Right forelimb (tissue), 1 donor: ENCODE data around the gene PUDP.

Experiments
- DNase-seq: peaks from one replicate; pipeline ENCODE4 v3.0.0-alpha.2; 2018

PUDP gene

GRCh38 chrX:7146703-7147412 lies 1.1 kb downstream of the PUDP start:
- no peak for DNase-seq

DNA sequence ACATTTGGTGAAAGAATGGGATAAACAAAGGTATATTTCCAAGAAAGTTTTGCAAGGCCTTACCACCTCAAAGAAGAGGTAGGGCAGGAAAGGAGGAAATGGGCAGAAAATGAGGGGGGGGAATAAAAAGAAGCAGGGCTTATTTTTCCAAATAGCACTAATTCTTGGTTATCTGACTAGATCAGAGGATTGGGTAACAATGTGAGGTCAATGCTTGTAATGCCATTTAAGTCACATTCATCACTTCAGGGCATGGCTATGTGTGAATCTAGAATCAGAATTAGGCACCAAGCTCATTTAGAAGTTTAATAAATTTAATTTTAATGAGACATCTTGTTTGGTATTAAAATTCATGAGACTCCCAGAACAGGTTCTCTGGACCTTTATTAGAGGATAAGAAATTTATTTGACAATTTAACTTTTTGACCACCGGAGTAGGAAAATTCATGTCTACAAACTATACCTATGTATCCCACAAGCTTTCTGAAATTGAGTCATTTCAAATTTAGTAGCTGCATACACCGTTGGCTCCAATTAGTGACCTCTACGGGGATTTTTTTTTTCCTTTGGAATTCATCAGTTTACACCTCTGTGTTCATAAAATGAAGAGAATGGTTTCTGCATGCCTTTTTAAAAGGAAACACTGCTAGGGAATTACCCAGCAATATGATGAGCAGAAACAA lies 1.8 kb downstream of the PUDP start:
- DNase-seq = no peak

- no peak for DNase-seq
These were observed 2.5 kb downstream of the PUDP start for GRCh38 chrX:7145454-7145853.

- DNase-seq = no peak
These were observed 3.9 kb downstream of the PUDP start for GRCh38 chrX:7143941-7144525.

DNA sequence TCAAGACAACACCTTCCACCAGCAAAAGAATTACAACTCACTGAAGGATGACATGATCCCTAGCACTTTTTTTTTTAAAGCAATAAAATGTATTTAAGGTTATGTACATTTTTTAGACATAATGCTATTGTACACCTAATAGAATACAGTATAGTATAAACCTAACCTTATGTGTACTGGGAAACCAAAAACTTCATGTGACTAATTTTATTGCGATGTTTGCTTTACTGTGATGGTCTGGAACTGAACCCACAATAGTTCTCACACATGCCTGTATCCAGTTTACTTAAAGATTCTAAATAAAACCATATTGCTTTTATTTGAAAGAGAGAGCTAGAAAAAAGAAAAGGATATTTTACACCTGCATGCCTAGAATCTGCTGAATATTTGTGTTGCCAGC lies 4.9 kb downstream of the PUDP start:
- no peak for DNase-seq

GRCh38 chrX:7139202-7140081 lies 8.5 kb downstream of the PUDP start:
- no peak for DNase-seq

DNA sequence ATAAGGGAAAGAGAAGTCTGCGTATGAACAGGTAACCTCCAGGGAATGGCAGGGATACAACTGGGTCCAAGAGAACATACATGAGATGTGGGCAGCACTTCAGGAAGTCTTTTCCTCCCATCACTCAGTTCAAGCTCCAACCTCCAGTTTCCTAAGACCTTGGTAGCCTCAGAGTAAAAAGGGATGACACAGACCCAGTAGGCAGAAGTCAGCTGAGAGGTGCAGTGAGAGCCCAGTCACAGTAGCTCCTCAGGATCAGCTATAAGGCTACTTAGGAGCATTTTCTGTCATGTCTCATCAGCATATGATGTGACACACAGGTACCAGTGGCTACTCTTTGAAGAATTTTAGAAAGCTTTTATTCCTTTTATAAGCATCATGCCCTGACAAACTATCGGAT lies 13.0 kb downstream of the PUDP start:
- no peak for DNase-seq

GRCh38 chrX:7133050-7133440 lies 14.9 kb downstream of the PUDP start:
- DNase-seq = no peak

- peak; percentile 53 for DNase-seq
These were observed 15.5 kb downstream of the PUDP start for GRCh38 chrX:7132335-7133049.

DNA sequence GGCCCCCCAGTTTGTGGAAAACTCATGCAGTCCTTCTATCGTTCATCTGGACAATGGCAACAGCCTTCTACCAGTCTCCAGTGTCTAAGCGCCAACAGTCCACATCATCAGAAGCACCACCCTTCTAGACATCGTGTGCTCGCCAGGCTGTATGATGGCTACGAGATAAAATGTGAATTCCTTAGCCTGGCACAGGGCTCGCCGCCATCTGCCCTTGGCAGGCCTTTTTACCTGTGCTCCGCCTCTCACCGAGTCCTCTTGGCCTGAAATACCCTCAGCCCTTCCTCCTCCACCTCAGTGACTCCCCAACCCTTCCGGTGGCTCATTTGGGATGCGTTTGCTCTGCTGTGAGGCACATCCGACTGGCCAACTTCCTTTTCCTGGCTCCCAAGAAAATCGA lies 16.3 kb downstream of the PUDP start:
- no peak for DNase-seq

DNA sequence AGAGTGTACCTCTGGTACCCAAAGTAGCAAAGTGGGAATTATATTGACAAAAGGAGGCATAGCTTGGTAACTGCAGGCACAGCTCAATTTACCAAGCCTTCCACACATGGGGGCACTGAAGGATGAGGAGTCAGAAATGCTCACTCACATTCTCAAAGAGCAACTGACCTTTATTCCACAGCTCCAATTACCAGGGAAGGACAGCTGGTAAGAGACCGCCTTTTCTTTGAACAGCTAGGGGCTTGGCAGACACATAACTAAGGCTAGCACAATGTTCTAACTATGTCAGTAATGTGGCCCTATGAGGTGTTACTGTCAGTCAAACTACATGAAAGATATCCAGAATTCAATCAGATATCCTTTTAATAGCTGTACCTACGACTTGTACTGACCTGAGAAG lies 20.9 kb downstream of the PUDP start:
- DNase-seq = no peak

- DNase-seq = no peak
These were observed 27.1 kb downstream of the PUDP start for GRCh38 chrX:7120878-7121219.

GRCh38 chrX:7119950-7120877 lies 27.7 kb downstream of the PUDP start:
- DNase-seq = no peak

DNA sequence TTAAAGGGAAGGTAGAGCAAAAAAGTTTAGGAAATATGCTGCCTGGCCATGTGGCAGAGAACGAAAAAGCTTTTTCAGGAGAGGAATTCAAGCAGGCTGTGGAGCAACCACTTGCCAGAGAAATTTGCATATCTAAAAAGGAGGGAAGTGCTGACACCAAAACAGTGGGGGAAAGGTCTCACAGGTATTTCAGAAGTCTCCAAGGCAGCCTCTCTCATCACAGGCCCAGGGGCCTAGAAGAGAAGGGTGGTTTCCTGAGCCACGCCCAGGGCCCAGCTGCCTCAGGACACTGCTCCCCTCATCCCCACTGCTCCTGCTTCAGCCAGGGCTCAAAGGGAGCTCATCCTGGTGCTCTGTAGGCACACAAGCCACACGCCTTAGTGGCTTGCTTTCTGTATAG lies 30.4 kb downstream of the PUDP start:
- DNase-seq = no peak

DNA sequence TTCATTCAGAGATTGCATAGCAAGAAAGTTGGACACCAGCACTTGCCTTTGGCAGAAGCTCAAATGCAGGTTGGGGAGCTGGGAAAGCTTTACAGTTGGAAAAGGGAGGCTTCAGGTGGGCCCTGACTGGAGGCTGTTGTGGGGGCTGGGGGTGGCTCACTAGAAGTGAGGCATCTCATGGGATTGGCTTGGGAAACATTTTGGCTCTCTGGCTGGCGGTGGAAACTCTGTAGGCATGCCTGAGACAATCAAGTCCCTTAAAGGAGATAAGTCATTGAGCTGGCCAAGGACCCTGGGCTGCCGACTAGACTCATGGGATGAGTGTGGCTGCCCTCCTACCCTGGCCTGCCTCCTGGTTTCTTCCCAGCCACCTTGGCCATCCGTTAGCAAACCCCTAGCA lies 31.9 kb downstream of the PUDP start:
- no peak for DNase-seq

DNA sequence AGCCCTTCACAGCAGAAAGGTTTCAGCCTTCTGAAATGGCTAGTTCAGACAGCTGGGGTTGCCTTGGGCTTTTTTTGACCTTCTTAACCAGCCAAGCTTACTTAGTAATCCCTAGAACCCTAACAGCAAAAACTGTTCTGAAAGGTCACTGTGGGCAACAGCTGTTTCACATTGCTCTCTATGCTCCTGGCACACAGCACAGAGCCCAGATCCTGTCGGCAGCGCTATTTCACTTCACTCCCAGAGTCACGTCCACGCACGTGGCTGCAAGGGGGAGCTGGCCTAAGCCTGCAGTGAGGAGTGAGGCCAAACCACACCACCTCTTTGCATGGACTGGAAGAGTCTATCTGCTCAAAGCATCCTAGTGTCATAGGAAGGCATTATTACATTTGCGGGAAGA lies 32.4 kb downstream of the PUDP start:
- no peak for DNase-seq

DNA sequence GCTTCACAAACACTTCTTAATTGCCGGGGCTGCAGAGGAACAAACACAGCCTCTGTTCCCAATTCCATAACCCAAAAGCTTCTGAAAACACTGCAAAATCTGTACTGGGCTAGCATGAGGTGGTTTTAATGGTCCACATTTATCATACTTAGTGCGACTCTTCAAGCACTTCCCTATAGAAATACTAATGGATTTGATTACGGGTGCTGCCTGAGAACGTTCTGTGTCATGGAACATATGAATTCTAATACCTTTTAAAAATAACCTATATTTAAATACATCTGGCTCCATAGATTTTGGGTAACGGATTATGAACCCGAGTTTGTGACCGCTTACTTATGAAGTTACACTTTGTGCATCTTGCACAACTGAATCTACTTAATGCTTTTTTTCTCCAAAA lies 35.9 kb downstream of the PUDP start:
- DNase-seq = no peak

DNA sequence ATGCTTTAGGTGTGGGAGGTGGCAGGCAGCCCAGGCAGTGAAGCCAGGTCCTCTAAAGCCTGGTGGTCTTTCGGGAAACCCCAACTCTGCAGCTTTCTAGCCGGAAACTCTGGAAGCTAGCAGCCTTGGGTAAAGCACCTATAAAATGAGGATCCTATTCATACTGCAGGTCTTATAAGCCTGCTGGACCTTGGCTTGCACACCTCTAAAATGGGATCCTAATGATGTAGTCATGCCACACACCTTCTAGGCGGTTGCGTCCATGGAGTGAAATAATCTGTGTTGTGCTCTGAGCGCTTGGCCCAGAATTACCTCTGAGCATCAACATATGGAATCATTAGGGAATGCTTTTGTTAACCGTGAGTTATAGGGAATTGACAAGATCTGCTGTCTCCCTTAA lies 36.4 kb downstream of the PUDP start:
- DNase-seq = no peak

DNA sequence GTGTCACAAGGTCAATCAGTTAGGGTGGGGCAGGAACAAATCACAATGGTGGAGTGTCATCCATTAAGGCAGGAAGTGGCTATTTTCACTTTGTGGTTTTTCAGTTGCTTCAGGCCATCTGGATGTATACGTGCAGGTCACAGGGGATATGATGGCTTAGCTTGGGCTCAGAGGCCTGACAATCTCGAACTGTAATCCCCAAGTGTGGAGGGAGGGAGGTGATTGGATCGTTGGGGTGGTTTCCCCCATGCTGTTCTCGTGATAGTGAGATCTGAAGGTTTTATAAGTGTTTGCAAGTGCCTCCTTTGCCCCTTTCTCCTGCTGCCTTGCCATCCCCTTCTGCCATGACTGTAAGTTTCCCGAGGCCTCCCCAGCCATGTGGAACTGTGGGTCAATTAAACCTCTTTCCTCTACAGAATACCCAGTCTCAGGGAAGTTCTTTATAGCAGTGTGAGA lies 37.1 kb downstream of the PUDP start:
- DNase-seq = no peak

GRCh38 chrX:7109838-7110793 lies 37.8 kb downstream of the PUDP start:
- no peak for DNase-seq
